ENCODE results near the gene NBAS.

- no peak for TF ChIP-seq EZH2 (IDR thresholded peaks at IDR 0.05; ENCODE audit: borderline replicate concordance, insufficient read depth, low read length, poor library complexity, severe bottlenecking)
- TF ChIP-seq CTCF (IDR thresholded peaks at IDR 0.05; ENCODE audit: poor library complexity, severe bottlenecking), result no peak
These were observed 132.1 kb downstream of the NBAS start for GRCh38 chr2:15429032-15429431.

Data from neural cell (in vitro differentiated cells).